ENCODE results near the gene STK32B.
"Not testable (repeated sequence)": the region's sequence is repeated elsewhere in the genome, so short reads cannot be mapped to it uniquely, and the experiment has no call there.

The STK32B gene

GRCh38 chr4:5292101-5292500 is 240.8 kb downstream of the STK32B start:
- Histone ChIP-seq H3K9ac (ENCODE audit: low read depth, low read length) (no peak overlapping the region), H3K9me3 (ENCODE audit: control insufficient read depth, insufficient read depth, low read length) (no peaks in the 10 kb centered on the region), H3K27me3 (ENCODE audit: control insufficient read depth, insufficient read depth, low read length) (no peaks in the 10 kb centered on the region), H3K4me3 (ENCODE audit: low read depth, low read length) (no peak overlapping the region), H3K4me1 (ENCODE audit: control insufficient read depth, insufficient read depth, low read length) (no peaks in the 10 kb centered on the region), H3K36me3 (ENCODE audit: control insufficient read depth, insufficient read depth, low read length) (no peaks in the 10 kb centered on the region)

DNA sequence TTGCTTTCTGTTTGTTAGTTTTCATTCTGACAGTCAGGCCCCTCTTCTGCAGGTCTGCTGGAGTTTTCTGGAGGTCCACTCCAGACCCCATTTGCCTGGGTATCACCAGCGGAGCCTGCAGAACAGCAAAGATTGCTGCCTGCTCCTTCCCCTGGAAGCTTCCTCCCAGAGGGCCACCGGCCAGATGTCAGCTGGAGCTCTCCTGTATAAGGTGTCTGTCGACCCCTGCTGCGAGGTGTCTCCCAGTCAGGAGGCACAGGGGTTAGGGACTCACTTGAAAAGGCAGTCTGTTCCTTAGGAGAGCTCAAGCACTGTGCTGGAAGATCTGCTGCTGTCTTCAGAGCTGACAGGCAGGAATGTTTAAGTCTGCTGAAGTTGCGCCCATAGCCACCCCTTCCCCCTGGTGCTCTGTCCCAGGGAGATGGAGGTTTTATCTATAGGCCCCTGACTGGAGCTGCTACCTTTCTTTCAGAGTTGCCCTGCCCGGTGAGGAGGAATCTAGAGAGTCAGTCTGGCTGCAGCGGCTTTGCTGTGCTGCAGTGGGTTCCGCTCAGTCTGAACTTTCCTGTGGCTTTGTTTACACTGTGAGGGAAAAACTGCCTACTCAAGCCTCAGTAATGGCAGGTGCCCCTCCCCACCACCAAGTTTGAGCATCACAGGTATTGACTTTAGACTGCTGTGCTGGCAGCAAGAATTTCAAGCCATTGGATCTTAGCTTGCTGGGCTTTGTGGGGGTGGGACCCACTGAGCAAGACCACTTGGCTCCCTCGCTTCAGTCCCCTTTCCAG is 246.9 kb downstream of the STK32B start:
- H3K9ac ChIP-seq (ENCODE audit: low read depth, low read length); H3K27me3 ChIP-seq (ENCODE audit: control insufficient read depth, insufficient read depth, low read length); H3K9me3 ChIP-seq (ENCODE audit: control insufficient read depth, insufficient read depth, low read length); H3K4me3 ChIP-seq (ENCODE audit: low read depth, low read length); H3K4me1 ChIP-seq (ENCODE audit: control insufficient read depth, insufficient read depth, low read length); H3K36me3 ChIP-seq (ENCODE audit: control insufficient read depth, insufficient read depth, low read length): not testable (repeated sequence)

DNA sequence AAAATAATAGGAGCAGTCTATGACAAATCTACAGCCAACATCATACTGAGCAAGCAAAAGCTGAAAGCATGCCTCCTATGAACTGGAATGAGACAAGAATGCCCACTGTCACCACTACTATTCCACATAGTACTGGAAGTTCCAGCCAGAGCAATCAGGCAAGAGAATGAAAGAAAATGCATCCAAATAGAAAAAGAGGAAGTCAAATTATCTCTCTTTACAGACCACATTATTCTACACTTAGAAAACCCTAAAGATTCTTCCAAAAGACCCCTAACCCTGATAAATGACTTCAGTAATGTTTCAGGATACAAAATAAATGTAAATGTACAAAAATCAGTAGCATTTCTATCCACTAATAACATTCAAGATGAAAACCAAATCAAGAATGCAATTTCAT is 249.0 kb downstream of the STK32B start:
- H3K36me3 ChIP-seq (ENCODE audit: control insufficient read depth, insufficient read depth, low read length) = no peaks in the 10 kb centered on the region
- no peaks in the 10 kb centered on the region for H3K4me1 ChIP-seq (ENCODE audit: control insufficient read depth, insufficient read depth, low read length)
- no peaks in the 10 kb centered on the region for H3K27me3 ChIP-seq (ENCODE audit: control insufficient read depth, insufficient read depth, low read length)
- H3K9me3 ChIP-seq (ENCODE audit: control insufficient read depth, insufficient read depth, low read length) = no peaks in the 10 kb centered on the region
- H3K9ac ChIP-seq (ENCODE audit: low read depth, low read length) = no peak overlapping the region
- H3K4me3 ChIP-seq (ENCODE audit: low read depth, low read length) = no peak overlapping the region

GRCh38 chr4:5307928-5308327 is 256.6 kb downstream of the STK32B start:
- no peak overlapping the region for H3K9ac ChIP-seq (ENCODE audit: low read depth, low read length)

GRCh38 chr4:5322321-5322720 is 271.0 kb downstream of the STK32B start:
- Histone ChIP-seq H3K9ac (ENCODE audit: low read depth, low read length) (no peak overlapping the region), H3K4me1 (ENCODE audit: control insufficient read depth, insufficient read depth, low read length) (no peaks in the 10 kb centered on the region), H3K27me3 (ENCODE audit: control insufficient read depth, insufficient read depth, low read length) (no peaks in the 10 kb centered on the region), H3K9me3 (ENCODE audit: control insufficient read depth, insufficient read depth, low read length) (peaks cover 3% of the 10 kb centered on the region), H3K4me3 (ENCODE audit: low read depth, low read length) (no peak overlapping the region), H3K36me3 (ENCODE audit: control insufficient read depth, insufficient read depth, low read length) (no peaks in the 10 kb centered on the region)

More at GRCh38 chr4:5307928-5308327, 256.6 kb downstream of the STK32B start:
- no peaks in the 10 kb centered on the region for H3K36me3 ChIP-seq (ENCODE audit: control insufficient read depth, insufficient read depth, low read length)
- no peak overlapping the region for H3K4me3 ChIP-seq (ENCODE audit: low read depth, low read length)
- H3K27me3 ChIP-seq (ENCODE audit: control insufficient read depth, insufficient read depth, low read length) = no peaks in the 10 kb centered on the region
- H3K4me1 ChIP-seq (ENCODE audit: control insufficient read depth, insufficient read depth, low read length) = no peaks in the 10 kb centered on the region
- H3K9me3 ChIP-seq (ENCODE audit: control insufficient read depth, insufficient read depth, low read length) = no peaks in the 10 kb centered on the region

GRCh38 chr4:5330339-5330989 is 279.2 kb downstream of the STK32B start:
- H3K36me3 ChIP-seq (ENCODE audit: control insufficient read depth, insufficient read depth, low read length) = no peaks in the 10 kb centered on the region
- no peaks in the 10 kb centered on the region for H3K9me3 ChIP-seq (ENCODE audit: control insufficient read depth, insufficient read depth, low read length)
- H3K27me3 ChIP-seq (ENCODE audit: control insufficient read depth, insufficient read depth, low read length) = no peaks in the 10 kb centered on the region
- no peaks in the 10 kb centered on the region for H3K4me1 ChIP-seq (ENCODE audit: control insufficient read depth, insufficient read depth, low read length)
- H3K4me3 ChIP-seq (ENCODE audit: low read depth, low read length) = no peak overlapping the region
- no peak overlapping the region for H3K9ac ChIP-seq (ENCODE audit: low read depth, low read length)

DNA sequence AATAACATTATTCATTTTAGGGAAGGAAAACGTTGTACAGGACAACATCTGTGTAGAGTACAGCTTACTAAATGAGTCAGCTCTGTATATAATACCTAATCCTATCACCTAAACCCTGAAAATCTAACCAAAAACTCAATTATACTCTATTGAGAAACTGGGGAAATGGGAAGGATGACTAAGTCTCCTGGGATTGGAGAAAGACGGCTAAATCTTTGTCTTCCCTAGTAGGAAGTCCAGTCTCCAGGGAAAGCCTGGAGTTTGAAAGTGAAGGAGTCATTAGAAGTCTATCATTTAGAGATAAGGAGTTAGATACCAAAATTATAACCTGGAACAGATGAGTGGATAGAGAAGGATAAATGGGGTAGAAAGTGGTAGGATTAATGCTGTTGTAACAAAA is 286.5 kb downstream of the STK32B start:
- H3K36me3 ChIP-seq (ENCODE audit: control insufficient read depth, insufficient read depth, low read length) = no peaks in the 10 kb centered on the region
- no peaks in the 10 kb centered on the region for H3K9me3 ChIP-seq (ENCODE audit: control insufficient read depth, insufficient read depth, low read length)
- no peaks in the 10 kb centered on the region for H3K27me3 ChIP-seq (ENCODE audit: control insufficient read depth, insufficient read depth, low read length)
- H3K4me3 ChIP-seq (ENCODE audit: low read depth, low read length) = no peak overlapping the region
- no peaks in the 10 kb centered on the region for H3K4me1 ChIP-seq (ENCODE audit: control insufficient read depth, insufficient read depth, low read length)
- H3K9ac ChIP-seq (ENCODE audit: low read depth, low read length) = no peak overlapping the region

GRCh38 chr4:5338531-5338930 is 287.3 kb downstream of the STK32B start:
- no peak overlapping the region for H3K9ac ChIP-seq (ENCODE audit: low read depth, low read length)
- H3K36me3 ChIP-seq (ENCODE audit: control insufficient read depth, insufficient read depth, low read length) = no peaks in the 10 kb centered on the region
- no peaks in the 10 kb centered on the region for H3K27me3 ChIP-seq (ENCODE audit: control insufficient read depth, insufficient read depth, low read length)
- H3K9me3 ChIP-seq (ENCODE audit: control insufficient read depth, insufficient read depth, low read length) = no peaks in the 10 kb centered on the region
- H3K4me1 ChIP-seq (ENCODE audit: control insufficient read depth, insufficient read depth, low read length) = no peaks in the 10 kb centered on the region
- no peak overlapping the region for H3K4me3 ChIP-seq (ENCODE audit: low read depth, low read length)

GRCh38 chr4:5340991-5341451 is 289.7 kb downstream of the STK32B start:
- Histone ChIP-seq H3K4me1 (ENCODE audit: control insufficient read depth, insufficient read depth, low read length) (no peaks in the 10 kb centered on the region), H3K36me3 (ENCODE audit: control insufficient read depth, insufficient read depth, low read length) (no peaks in the 10 kb centered on the region), H3K4me3 (ENCODE audit: low read depth, low read length) (no peak overlapping the region), H3K9ac (ENCODE audit: low read depth, low read length) (no peak overlapping the region), H3K27me3 (ENCODE audit: control insufficient read depth, insufficient read depth, low read length) (no peaks in the 10 kb centered on the region), H3K9me3 (ENCODE audit: control insufficient read depth, insufficient read depth, low read length) (no peaks in the 10 kb centered on the region)

DNA sequence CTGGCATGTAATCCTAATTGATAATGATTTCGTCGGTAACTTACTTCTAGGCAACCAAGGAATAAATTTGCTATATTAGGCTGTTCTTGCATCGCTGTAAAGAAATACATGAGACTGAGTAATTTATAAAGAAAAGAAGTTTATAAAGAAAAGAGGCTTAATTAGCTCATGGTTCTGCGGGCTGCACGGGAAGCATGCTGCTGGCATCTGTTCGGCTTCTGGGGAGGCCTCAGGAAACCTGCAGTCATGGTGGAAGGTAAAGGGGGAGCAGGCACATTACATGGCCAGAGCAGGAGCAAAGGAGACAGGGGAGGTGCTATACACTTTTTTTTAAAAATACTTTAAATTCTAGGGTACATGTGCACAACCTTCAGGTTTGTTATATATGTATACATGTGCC is 290.2 kb downstream of the STK32B start:
- no peaks in the 10 kb centered on the region for H3K27me3 ChIP-seq (ENCODE audit: control insufficient read depth, insufficient read depth, low read length)
- H3K4me1 ChIP-seq (ENCODE audit: control insufficient read depth, insufficient read depth, low read length) = no peaks in the 10 kb centered on the region
- H3K9ac ChIP-seq (ENCODE audit: low read depth, low read length) = no peak overlapping the region
- H3K36me3 ChIP-seq (ENCODE audit: control insufficient read depth, insufficient read depth, low read length) = no peaks in the 10 kb centered on the region
- H3K4me3 ChIP-seq (ENCODE audit: low read depth, low read length) = no peak overlapping the region
- no peaks in the 10 kb centered on the region for H3K9me3 ChIP-seq (ENCODE audit: control insufficient read depth, insufficient read depth, low read length)

- Histone ChIP-seq H3K27me3 (ENCODE audit: control insufficient read depth, insufficient read depth, low read length) (no peaks in the 10 kb centered on the region), H3K4me3 (ENCODE audit: low read depth, low read length) (no peak overlapping the region), H3K9me3 (ENCODE audit: control insufficient read depth, insufficient read depth, low read length) (no peaks in the 10 kb centered on the region), H3K36me3 (ENCODE audit: control insufficient read depth, insufficient read depth, low read length) (no peaks in the 10 kb centered on the region), H3K4me1 (ENCODE audit: control insufficient read depth, insufficient read depth, low read length) (no peaks in the 10 kb centered on the region), H3K9ac (ENCODE audit: low read depth, low read length) (no peak overlapping the region)
These were observed 304.6 kb downstream of the STK32B start for GRCh38 chr4:5355846-5356245.

DNA sequence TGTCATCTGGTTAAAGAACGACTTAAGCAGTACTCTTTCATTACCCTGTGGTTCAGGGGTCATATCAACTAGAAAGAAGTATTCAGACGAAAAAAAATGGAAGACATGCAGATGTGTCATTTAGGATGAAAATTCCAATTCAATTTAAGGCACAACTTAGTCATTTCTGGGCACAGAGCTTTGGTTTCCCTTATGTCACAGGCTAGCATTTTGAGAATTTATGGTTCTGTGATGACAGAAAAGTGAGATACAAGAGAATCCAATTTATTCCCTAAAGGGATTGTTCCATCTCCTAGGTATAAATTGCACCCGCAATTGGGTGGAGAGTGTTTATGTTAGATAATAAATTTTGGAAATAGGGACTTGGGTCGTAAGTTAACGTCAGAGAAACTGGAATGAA is 306.6 kb downstream of the STK32B start:
- Histone ChIP-seq H3K9ac (ENCODE audit: low read depth, low read length) (no peak overlapping the region), H3K4me3 (ENCODE audit: low read depth, low read length) (no peak overlapping the region), H3K9me3 (ENCODE audit: control insufficient read depth, insufficient read depth, low read length) (no peaks in the 10 kb centered on the region), H3K4me1 (ENCODE audit: control insufficient read depth, insufficient read depth, low read length) (no peaks in the 10 kb centered on the region), H3K27me3 (ENCODE audit: control insufficient read depth, insufficient read depth, low read length) (no peaks in the 10 kb centered on the region), H3K36me3 (ENCODE audit: control insufficient read depth, insufficient read depth, low read length) (no peaks in the 10 kb centered on the region)

All from iPS-15b (cell line).